GM20000 (cell line): ENCODE results near the gene RINT1.

Experiments used
- DNase-seq: peaks from one replicate; pipeline ENCODE4 v3.0.0; 2012; ENCODE audit warnings: low spot score
- CTCF ChIP-seq: IDR thresholded peaks from 2 replicates; pipeline ENCODE4 v1.5.1; 2012; ENCODE audit warnings: mild to moderate bottlenecking, control low read depth; ENCODE audit errors: extremely low read depth, missing control alignments

The RINT1 gene

GRCh38 chr7:105600720-105601550 lies 68.9 kb downstream of the RINT1 start:
- no peak for TF ChIP-seq CTCF
- no peak for DNase-seq

- no peak for DNase-seq
- TF ChIP-seq CTCF: no peak
Observed at GRCh38 chr7:105602325-105603305, 70.6 kb downstream of the RINT1 start.

- no peak for TF ChIP-seq CTCF
- DNase-seq: no peak
Observed at GRCh38 chr7:105610165-105610930, 78.3 kb downstream of the RINT1 start.

- no peak for DNase-seq
- TF ChIP-seq CTCF: no peak
Observed at GRCh38 chr7:105611856-105612775, 80.1 kb downstream of the RINT1 start.

- no peak for DNase-seq
Observed at GRCh38 chr7:105612806-105613205, 80.8 kb downstream of the RINT1 start.

More at GRCh38 chr7:105612806-105613205, 80.8 kb downstream of the RINT1 start:
- no peak for TF ChIP-seq CTCF
